Measurements from ENCODE around the gene ZMYND10.

Gene ZMYND10

DNA sequence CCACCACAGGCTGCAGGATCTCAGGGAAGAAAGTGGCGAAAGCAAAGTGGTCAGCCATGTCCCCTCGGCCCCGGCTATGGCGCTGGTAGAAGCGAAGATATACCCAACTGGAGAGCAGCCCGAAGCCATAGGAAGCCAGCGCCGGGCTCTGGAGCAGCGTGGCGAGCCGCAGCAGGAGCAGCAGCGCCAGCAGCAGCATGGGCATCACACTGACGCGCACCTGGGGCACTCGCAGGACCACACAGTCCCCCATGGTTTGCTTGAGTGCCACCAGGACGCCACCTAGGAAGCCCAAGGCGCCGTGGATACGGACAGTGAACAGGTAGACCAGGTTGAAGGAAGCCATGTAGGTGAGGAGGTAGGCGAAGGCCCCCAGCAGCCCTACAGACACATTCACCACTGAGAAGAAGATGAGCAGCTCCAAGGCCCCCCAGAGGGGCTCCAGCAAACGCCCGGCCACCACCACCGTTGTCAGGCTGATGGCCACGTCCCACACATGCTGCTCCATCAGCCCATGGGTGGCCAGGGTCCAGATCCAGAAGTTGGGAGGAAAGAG, 12.9 kb upstream of the ZMYND10 start:
- H3K27me3 Mint-ChIP-seq = no peaks in the 10 kb centered on the region
- peaks cover 12% of the 10 kb centered on the region for H3K36me3 Mint-ChIP-seq (ENCODE audit: low read depth)
- no peaks in the 10 kb centered on the region for H3K9me3 Mint-ChIP-seq
- peak overlapping the region; percentile 95 for H3K4me3 Mint-ChIP-seq
- H3K4me1 Mint-ChIP-seq = peaks cover 40% of the 10 kb centered on the region
- peak overlapping the region; percentile 91 for H3K27ac Mint-ChIP-seq
- no peak for ATAC-seq
- DNase-seq = no peak

- Mint-ChIP-seq H3K27me3 (no peaks in the 10 kb centered on the region), H3K27ac (peak overlapping the region; percentile 91), H3K4me3 (peak overlapping the region; percentile 95), H3K36me3 (ENCODE audit: low read depth) (peaks cover 15% of the 10 kb centered on the region), H3K9me3 (no peaks in the 10 kb centered on the region), H3K4me1 (peaks cover 44% of the 10 kb centered on the region)
- ATAC-seq = no peak
- DNase-seq = no peak
These were observed 11.9 kb upstream of the ZMYND10 start for GRCh38 chr3:50357481-50357880.

DNA sequence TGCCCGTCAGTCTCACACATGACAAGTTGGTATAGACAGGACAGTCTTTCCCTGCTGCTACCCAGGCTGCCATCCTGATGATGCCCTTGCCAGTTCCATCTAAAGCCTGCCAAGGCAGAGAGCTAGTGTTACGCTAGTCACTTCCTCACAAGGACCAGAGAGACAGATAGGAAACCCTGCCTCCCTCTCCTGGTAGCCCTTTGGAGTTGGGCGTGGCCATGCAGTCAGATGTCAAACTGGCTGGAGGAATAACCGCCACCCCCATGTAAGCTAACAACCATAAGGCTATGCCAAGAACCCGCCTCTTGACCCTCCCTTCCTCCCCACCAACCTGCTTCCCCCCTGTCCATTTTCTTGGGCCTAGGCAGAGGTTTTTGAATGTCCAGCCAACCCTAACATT, 11.0 kb upstream of the ZMYND10 start:
- peak overlapping the region; percentile 95 for H3K4me3 Mint-ChIP-seq
- no peak overlapping the region for H3K27ac Mint-ChIP-seq
- peaks cover 15% of the 10 kb centered on the region for H3K36me3 Mint-ChIP-seq (ENCODE audit: low read depth)
- ATAC-seq (no peak), DNase-seq (no peak)
- H3K27me3 Mint-ChIP-seq = no peaks in the 10 kb centered on the region
- peaks cover 48% of the 10 kb centered on the region for H3K4me1 Mint-ChIP-seq
- no peaks in the 10 kb centered on the region for H3K9me3 Mint-ChIP-seq

- H3K4me1 Mint-ChIP-seq = peaks cover 54% of the 10 kb centered on the region
- no peaks in the 10 kb centered on the region for H3K9me3 Mint-ChIP-seq
- H3K4me3 Mint-ChIP-seq = peak overlapping the region; percentile 95
- no peak for ATAC-seq
- H3K36me3 Mint-ChIP-seq (ENCODE audit: low read depth) = peaks cover 17% of the 10 kb centered on the region
- peak overlapping the region; percentile 27 for H3K27ac Mint-ChIP-seq
- DNase-seq = no peak
- no peaks in the 10 kb centered on the region for H3K27me3 Mint-ChIP-seq
These were observed 10.5 kb upstream of the ZMYND10 start for GRCh38 chr3:50355829-50356552.

- Mint-ChIP-seq H3K27ac (no peak overlapping the region), H3K4me3 (no peak overlapping the region), H3K27me3 (no peaks in the 10 kb centered on the region)
These were observed 9.3 kb upstream of the ZMYND10 start for GRCh38 chr3:50354850-50355249.

GRCh38 chr3:50354186-50354764, 8.7 kb upstream of the ZMYND10 start:
- no peaks in the 10 kb centered on the region for H3K9me3 Mint-ChIP-seq
- peaks cover 19% of the 10 kb centered on the region for H3K36me3 Mint-ChIP-seq (ENCODE audit: low read depth)
- no peaks in the 10 kb centered on the region for H3K27me3 Mint-ChIP-seq
- ATAC-seq (no peak), DNase-seq (no peak)
- H3K27ac Mint-ChIP-seq = no peak overlapping the region
- H3K4me3 Mint-ChIP-seq = no peak overlapping the region
- peaks cover 58% of the 10 kb centered on the region for H3K4me1 Mint-ChIP-seq

More at GRCh38 chr3:50354850-50355249, 9.3 kb upstream of the ZMYND10 start:
- H3K4me1 Mint-ChIP-seq = peaks cover 57% of the 10 kb centered on the region
- DNase-seq = no peak
- H3K36me3 Mint-ChIP-seq (ENCODE audit: low read depth) = peaks cover 19% of the 10 kb centered on the region
- ATAC-seq = no peak
- H3K9me3 Mint-ChIP-seq = no peaks in the 10 kb centered on the region

- Mint-ChIP-seq H3K36me3 (ENCODE audit: low read depth) (peaks cover 19% of the 10 kb centered on the region), H3K9me3 (no peaks in the 10 kb centered on the region), H3K4me1 (peaks cover 62% of the 10 kb centered on the region), H3K4me3 (no peak overlapping the region), H3K27ac (peak overlapping the region; percentile 27), H3K27me3 (no peaks in the 10 kb centered on the region)
- ATAC-seq (no peak), DNase-seq (no peak)
These were observed 7.9 kb upstream of the ZMYND10 start for GRCh38 chr3:50353245-50354004.

DNA sequence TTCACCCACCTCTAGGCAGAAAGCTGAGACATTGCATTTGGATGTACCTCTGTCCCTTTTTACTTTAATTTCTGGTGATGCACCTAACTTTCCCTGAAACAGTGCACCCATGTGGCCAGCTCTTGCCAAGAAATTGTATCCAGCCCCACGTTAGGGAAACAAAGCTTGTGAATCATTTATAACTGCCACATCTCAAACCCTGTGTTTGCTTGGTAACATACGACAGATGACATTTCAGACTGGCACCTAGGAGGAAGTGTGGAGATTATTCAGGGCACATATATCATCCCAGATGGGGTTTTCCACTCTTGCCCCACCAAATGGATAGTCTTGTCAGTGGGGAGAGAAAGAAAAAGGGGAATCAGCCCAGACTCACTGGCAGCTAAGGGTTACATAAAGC, 7.2 kb upstream of the ZMYND10 start:
- Mint-ChIP-seq H3K27ac (peak overlapping the region; percentile 27), H3K27me3 (no peaks in the 10 kb centered on the region), H3K36me3 (ENCODE audit: low read depth) (peaks cover 18% of the 10 kb centered on the region), H3K4me1 (peaks cover 60% of the 10 kb centered on the region), H3K9me3 (no peaks in the 10 kb centered on the region), H3K4me3 (peak overlapping the region; percentile 8)
- DNase-seq (no peak), ATAC-seq (no peak)

- H3K4me3 Mint-ChIP-seq = peak overlapping the region; percentile 92
- peaks cover 53% of the 10 kb centered on the region for H3K4me1 Mint-ChIP-seq
- ATAC-seq (peak; percentile 3), DNase-seq (no peak)
- peak overlapping the region; percentile 98 for H3K27ac Mint-ChIP-seq
- no peaks in the 10 kb centered on the region for H3K27me3 Mint-ChIP-seq
- H3K36me3 Mint-ChIP-seq (ENCODE audit: low read depth) = peaks cover 19% of the 10 kb centered on the region
- no peaks in the 10 kb centered on the region for H3K9me3 Mint-ChIP-seq
These were observed 5.8 kb upstream of the ZMYND10 start for GRCh38 chr3:50351323-50351697.

- H3K4me1 Mint-ChIP-seq = peaks cover 56% of the 10 kb centered on the region
- H3K36me3 Mint-ChIP-seq (ENCODE audit: low read depth) = peaks cover 19% of the 10 kb centered on the region
- ATAC-seq (peak; percentile 91), DNase-seq (peak; percentile 99)
- peak within 1 kb of the TSS; percentile 92 for H3K4me3 Mint-ChIP-seq
- peak within 1 kb of the TSS; percentile 98 for H3K27ac Mint-ChIP-seq
- no peaks in the 10 kb centered on the region for H3K9me3 Mint-ChIP-seq
- H3K27me3 Mint-ChIP-seq = no peaks in the 10 kb centered on the region
These were observed 5.2 kb upstream of the ZMYND10 start, which contains the start of the genes CYB561D2 and NPRL2 for GRCh38 chr3:50350527-50351322. TSS of gene CYB561D2 (plus strand) at chr3:50350862. CDS start at chr3:50351434, 572 bp downstream. TSS of gene NPRL2 (minus strand) at chr3:50350775. CDS start at chr3:50350652, 123 bp downstream.

- peak overlapping the region; percentile 98 for H3K27ac Mint-ChIP-seq
- no peak for ATAC-seq
- peaks cover 19% of the 10 kb centered on the region for H3K36me3 Mint-ChIP-seq (ENCODE audit: low read depth)
- peaks cover 54% of the 10 kb centered on the region for H3K4me1 Mint-ChIP-seq
- H3K4me3 Mint-ChIP-seq = peak overlapping the region; percentile 92
- no peaks in the 10 kb centered on the region for H3K9me3 Mint-ChIP-seq
- DNase-seq = no peak
- no peaks in the 10 kb centered on the region for H3K27me3 Mint-ChIP-seq
These were observed 4.6 kb upstream of the ZMYND10 start for GRCh38 chr3:50350213-50350526.

DNA sequence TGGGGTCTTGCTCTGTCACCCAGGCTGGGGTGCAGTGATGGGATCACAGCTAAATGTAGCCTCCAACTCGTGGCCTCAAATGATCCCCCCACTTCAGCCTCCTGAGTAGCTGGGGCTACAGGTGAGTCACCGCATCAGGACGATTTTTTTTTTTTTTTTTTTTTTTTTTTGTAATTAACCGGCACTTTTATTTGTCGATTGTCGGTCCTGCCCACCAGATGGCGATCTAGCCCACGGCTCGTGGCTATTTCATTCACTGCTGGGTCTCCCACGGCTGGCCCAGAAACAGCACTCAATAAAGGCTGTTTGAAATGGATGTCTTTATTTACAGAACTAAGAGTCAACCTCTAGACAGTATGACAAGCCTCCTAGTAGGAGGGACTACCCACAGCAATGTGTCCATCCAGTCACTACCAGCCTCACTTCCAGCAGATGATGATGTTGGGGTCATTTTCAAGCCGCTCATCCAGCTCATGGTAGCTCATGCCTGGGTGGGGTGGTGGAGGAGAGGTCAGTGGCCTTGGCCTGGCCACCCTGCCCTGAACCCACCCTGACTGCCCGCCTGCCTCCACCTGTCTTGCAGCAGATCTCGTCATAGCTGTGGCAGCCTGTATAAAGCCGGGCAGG, 1.8 kb upstream of the ZMYND10 start:
- DNase-seq (peak; percentile 74), ATAC-seq (no peak)
- Mint-ChIP-seq H3K9me3 (no peaks in the 10 kb centered on the region), H3K4me3 (no peak overlapping the region), H3K27ac (peak overlapping the region; percentile 54), H3K36me3 (ENCODE audit: low read depth) (peaks cover 11% of the 10 kb centered on the region), H3K27me3 (no peaks in the 10 kb centered on the region), H3K4me1 (peaks cover 48% of the 10 kb centered on the region)

DNA sequence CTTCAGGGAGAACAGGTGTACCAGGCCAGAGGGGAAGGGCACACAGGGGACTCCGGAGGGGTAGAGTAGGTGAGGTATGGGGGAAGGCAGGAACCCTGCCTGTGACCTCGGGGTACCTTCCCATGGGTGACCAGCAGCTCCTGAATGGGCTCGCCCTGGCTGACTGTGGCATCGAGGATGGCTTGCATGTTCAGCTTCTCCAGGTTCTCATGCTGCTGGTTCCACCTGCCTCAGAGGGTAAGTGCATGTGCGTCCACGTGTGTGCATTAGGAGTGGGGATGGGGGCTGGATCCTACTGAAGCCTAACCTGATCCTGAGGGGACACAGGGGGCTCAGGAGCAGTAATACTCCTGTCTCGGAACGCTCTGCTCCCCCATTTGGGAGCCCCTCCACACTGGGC, 524 bp downstream of the ZMYND10 start:
- DNase-seq (no peak), ATAC-seq (no peak)
- H3K9me3 Mint-ChIP-seq = no peaks in the 10 kb centered on the region
- no peaks in the 10 kb centered on the region for H3K27me3 Mint-ChIP-seq
- peaks cover 44% of the 10 kb centered on the region for H3K4me1 Mint-ChIP-seq
- peaks cover 8% of the 10 kb centered on the region for H3K36me3 Mint-ChIP-seq (ENCODE audit: low read depth)
- no peak overlapping the region for H3K4me3 Mint-ChIP-seq
- H3K27ac Mint-ChIP-seq = no peak overlapping the region

All from activated naive CD8-positive, alpha-beta T cell treated with anti-CD3 and anti-CD28 coated beads, Interleukin-2, amount 50 U/mL, for 24 hours (primary cell).